ENCODE data around the gene PWWP2A. TPM values are rescaled to one million over a fixed set of nuclear protein-coding genes. Genes with fewer than 3 reads are reported as not detected.

PWWP2A gene
- total and polyA plus RNA-seq, 2 of the 4 experiments (the other 2 are of a cell fraction) = 8.8 to 12.5 TPM

- DNase-seq (no peak), ATAC-seq (ENCODE audit: low read depth) (no peak)
- BruUV-seq (replicated peaks) = TSS peak; percentile 93
- Histone ChIP-seq H2BK5ac (ENCODE audit: low read depth, low read length, poor library complexity, severe bottlenecking) (no peak overlapping the region), H2AFZ (replicated peaks; ENCODE audit: low read length, poor library complexity) (no peak overlapping the region), H3K18ac (ENCODE audit: low read depth, low read length) (no peak overlapping the region), H4K20me1 (ENCODE audit: insufficient read depth, low read length) (no peaks in the 10 kb centered on the region), H3K79me1 (ENCODE audit: low read depth in 1 of 2, low read length in 2 of 2) (peaks cover 5 to 6% of the 10 kb centered on the region in 2 experiments; a peak in 3 of 4 replicates), H3K9ac (ENCODE audit: low read depth, low read length) (no peak overlapping the region), H3K4me2 (ENCODE audit: low read depth, low read length) (no peak overlapping the region), H3K14ac (replicated peaks; ENCODE audit: low read depth, low read length) (no peak overlapping the region), H3K23ac (ENCODE audit: low read depth, low read length) (no peak overlapping the region), H3K9me1 (ENCODE audit: insufficient read depth, low read length) (peaks cover 6% of the 10 kb centered on the region; the same call in 1 of the 2 replicates), H2AK9ac (replicated peaks; ENCODE audit: low read depth, low read length, poor library complexity) (no peak overlapping the region), H3K27ac (ENCODE audit: insufficient read depth, low read length) (no peak overlapping the region), H3K4ac (ENCODE audit: low read depth, low read length) (no peak overlapping the region), H4K91ac (ENCODE audit: insufficient read depth, low read depth, low read length) (no peak overlapping the region), H2BK15ac (ENCODE audit: low read depth, low read length) (no peak overlapping the region), H3K9me3 (ENCODE audit: control insufficient read depth, insufficient read depth, low read length) (no peaks in the 10 kb centered on the region), H3K4me1 (ENCODE audit: control insufficient read depth, insufficient read depth, low read length) (no peaks in the 10 kb centered on the region), H4K5ac (ENCODE audit: low read depth, low read length) (no peak overlapping the region), H2BK20ac (ENCODE audit: low read depth, low read length) (no peak overlapping the region), H2AK5ac (ENCODE audit: low read depth, low read length) (no peak overlapping the region), H3K27me3 (ENCODE audit: control insufficient read depth, insufficient read depth, low read length) (no peaks in the 10 kb centered on the region), H4K8ac (ENCODE audit: low read depth in 2 of 2, low read length in 2 of 2) (no peak overlapping the region), H3K4me3 (ENCODE audit: insufficient read depth, low read depth, low read length) (no peak overlapping the region), H3K36me3 (ENCODE audit: control insufficient read depth, insufficient read depth, low read length) (peaks cover 23% of the 10 kb centered on the region), H3K56ac (ENCODE audit: extremely low read depth, insufficient read depth, low read length) (no peak overlapping the region), H2BK120ac (ENCODE audit: low read depth, low read length) (no peak overlapping the region)
- ChIA-PET CTCF (interaction anchor here (0.9 to 1.1 kb wide), 2 partner anchors 10 to 40 kb away, joined by 3 read pairs; no protein-coding TSS in a partner anchor), POLR2A (ENCODE audit: unreplicated experiment) (no interaction called here)
- no CpG with 5 or more reads among the region's 9 CpGs for WGBS, 2 experiments (ENCODE audit: extremely low coverage in 2 of 2, insufficient read length in 1 of 2)
- in situ Hi-C loops (cut with MboI; ENCODE audit: low sequenced_read_pairs) (no loop called here), intact Hi-C loops (cut with micrococcal nuclease) (no loop called here), dilution Hi-C loops (cut with HindIII; ENCODE audit: low sequenced_read_pairs, unreplicated experiment) (no loop called here)
- no peak for TF ChIP-seq MXI1 (IDR thresholded peaks at IDR 0.05; ENCODE audit: borderline replicate concordance, low read depth, low read length)
- TF ChIP-seq RFX5 (IDR thresholded peaks at IDR 0.05; ENCODE audit: low read depth, low read length) = no peak
- TF ChIP-seq POLR2A (IDR thresholded peaks at IDR 0.05; ENCODE audit: low read depth, low read length) = no peak
- TF ChIP-seq RCOR1 (IDR thresholded peaks at IDR 0.05; ENCODE audit: insufficient replicate concordance, low read length) = no peak
- TF ChIP-seq CHD1 (IDR thresholded peaks at IDR 0.05; ENCODE audit: low read depth, low read length) = no peak
- TF ChIP-seq BHLHE40 (IDR thresholded peaks at IDR 0.05; ENCODE audit: low read depth, low read length) = no peak
- no peak for TF ChIP-seq RAD21 (IDR thresholded peaks at IDR 0.05; ENCODE audit: low read length)
Observed at GRCh38 chr5:160064995-160065614, 54.1 kb downstream of the PWWP2A start.

All from IMR-90 (cell line).